GM18870 (cell line): ENCODE results near the gene BRD3OS.
"Not testable (repeated sequence)": the region's sequence is repeated elsewhere in the genome, so short reads cannot be mapped to it uniquely, and the experiment has no call there.

Source experiments
- ATAC-seq: cut with Tn5 transposase; IDR thresholded peaks from one replicate; pipeline ENCODE4 v1.9.1; 2021; ENCODE audit warnings: moderate library complexity; ENCODE audit not compliant: unreplicated experiment

Gene BRD3OS

GRCh38 chr9:133987946-133988665 is 37.2 kb upstream of the BRD3OS start:
- ATAC-seq, result no peak

- ATAC-seq, result not testable (repeated sequence)
Measured at GRCh38 chr9:133988771-133989170, 36.5 kb upstream of the BRD3OS start.

GRCh38 chr9:133989625-133990365 is 35.5 kb upstream of the BRD3OS start:
- ATAC-seq, result no peak

DNA sequence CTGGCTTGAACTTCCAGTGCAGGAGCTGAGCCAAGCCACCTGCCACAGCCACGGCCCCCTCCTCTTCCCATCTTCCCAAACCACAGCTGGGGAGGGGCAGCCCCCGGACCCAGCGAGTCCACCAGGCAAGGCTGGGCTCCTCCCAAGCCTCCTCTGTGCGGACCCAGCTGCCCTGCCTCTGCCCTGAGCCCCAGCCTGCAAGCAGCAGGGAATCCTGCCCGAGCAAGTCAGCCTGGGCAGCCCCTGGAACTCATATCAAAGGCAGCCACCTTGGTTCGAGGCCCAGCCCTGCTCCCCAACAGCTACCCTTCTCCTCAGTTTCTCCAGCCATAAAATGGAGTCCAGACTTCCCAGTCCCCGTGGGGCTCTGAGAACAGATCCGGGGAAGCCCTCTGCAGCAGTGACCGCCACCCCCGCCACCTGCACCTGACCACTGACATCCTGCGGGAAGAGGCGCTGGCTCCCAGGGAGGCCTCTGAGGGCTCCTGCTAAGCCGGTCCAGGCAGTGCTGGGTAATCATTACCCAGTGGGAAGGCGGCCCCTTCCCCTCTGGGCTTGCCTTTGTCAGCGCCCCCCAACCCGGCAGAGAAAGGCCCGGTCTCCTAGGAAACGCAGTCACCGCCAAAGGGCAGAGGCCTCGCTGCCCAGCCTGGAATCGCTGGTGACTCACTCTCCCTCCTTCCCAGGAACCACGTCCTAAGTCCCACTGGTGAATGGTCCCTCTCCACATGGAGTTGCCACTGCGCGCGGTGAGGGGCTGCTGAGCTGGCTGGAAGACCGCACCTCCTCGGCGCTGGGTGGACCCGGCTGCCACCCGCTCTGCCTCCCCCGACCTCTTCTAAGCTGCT is 34.7 kb upstream of the BRD3OS start:
- ATAC-seq, result no peak

- no peak for ATAC-seq
Measured at GRCh38 chr9:133991214-133991921, 33.9 kb upstream of the BRD3OS start.

DNA sequence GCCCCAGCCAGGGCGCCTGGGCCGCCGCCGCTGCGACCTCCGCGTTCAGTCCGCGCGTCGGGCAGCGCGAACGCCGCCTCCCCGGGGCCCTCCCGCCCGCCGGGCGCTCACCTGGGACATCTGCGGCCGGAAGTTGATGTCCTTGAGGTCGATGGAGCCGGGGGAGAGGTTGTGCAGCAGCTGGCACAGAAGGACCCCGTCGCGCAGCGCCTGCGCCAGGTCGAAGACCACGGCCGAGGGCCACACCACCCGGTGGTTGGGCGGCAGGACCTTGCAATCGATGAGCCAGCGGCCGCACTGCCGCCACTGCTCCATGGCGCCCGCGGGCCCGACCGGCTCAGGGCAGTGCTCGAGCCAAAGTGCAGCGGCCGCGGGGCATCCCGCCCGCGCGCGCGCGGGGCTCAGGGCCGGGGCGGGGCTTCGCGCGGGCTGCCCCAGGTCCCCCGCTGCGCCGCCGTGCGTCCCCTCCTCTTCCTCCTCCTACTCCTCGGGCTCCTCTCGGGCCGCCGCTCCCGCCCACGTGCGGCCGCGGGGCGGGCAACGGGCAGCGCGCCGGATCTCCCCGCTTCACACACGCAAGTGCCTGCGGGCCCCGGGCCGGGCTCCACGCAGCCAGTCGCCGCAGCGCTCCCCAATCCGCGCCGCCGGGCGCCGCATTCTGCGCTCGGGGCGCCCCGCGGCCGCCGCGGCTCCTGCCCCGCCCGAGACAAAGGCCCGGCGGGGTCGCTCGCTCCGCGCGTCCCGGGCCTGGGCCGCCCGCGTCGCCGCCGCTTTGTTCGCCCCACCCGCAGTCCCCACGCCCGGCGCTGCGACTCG is 33.1 kb upstream of the BRD3OS start, which contains the start of gene VAV2:
Gene VAV2 (minus strand): TSS at position 361 of the 816 bp plus-strand sequence. CDS start 46 bp downstream, at position 315.
- no peak for ATAC-seq

- ATAC-seq, result no peak
Measured at GRCh38 chr9:133992780-133993634, 32.3 kb upstream of the BRD3OS start.

DNA sequence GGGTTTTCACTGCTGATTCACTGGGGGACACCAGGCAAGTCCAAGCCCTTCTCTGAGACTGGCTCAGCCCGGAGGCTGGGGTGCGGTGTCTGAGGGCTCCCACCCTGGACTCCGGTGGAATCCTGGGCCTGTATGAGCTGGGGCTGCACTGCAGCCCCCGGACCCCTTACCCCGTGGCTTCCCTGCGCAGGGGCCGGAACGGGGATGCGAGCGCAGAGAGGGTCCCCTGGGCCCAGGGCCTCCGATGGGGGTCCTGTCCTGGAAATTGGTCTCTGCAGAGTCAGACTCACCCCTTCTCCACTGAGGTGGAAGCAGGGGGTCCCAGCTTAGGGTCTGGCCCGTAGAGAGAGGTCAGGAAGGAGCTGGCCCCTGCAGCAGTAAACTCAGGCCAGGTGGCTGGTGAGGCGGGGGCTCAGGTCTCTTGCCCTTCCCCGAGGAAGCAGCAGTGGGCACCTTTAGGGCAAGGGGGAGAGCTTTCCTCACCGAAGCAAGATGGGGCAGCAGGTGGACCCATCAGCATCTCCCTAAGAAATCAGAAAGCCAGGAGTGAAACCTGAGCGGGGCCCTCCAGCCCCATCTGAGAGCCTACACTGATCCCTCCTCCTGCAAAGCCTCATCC is 31.5 kb upstream of the BRD3OS start:
- no peak for ATAC-seq

- ATAC-seq, result no peak
Measured at GRCh38 chr9:133994353-133995011, 30.8 kb upstream of the BRD3OS start.

- ATAC-seq, result no peak
Measured at GRCh38 chr9:133995012-133995896, 30.0 kb upstream of the BRD3OS start.

GRCh38 chr9:133996531-133997520 is 28.5 kb upstream of the BRD3OS start:
- ATAC-seq, result no peak

GRCh38 chr9:133997584-133997983 is 27.7 kb upstream of the BRD3OS start:
- ATAC-seq, result no peak

DNA sequence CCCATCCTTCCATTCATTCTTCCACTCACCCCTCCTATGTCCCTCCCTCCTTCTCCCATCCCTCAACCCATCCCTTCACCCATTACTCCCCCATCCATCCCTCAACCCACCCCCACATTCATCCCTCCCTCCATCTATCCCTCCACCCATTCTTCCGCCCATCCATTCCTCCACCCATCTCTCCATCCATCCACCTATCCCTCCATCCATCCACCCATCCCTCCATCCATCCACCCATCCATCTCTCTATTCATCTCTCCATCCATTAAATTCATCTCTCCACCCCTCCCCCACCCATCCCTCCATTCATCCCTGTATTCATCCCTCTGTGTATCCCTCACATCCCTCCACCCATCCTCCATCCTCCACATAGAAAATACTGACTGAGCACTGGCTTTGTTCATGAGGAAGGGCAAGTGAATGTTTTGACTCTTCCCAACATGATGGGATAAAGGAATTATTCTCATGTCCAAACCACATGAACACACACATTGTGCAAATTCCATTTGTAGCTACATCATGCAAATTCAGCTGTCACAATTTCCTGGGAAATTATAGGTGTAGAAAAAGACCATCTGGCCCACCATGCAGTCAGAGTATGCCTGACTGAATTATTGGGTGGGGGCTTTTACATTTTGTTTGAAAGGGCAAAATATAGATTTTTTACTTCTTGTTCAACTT is 26.2 kb upstream of the BRD3OS start:
- no peak for ATAC-seq

- no peak for ATAC-seq
Measured at GRCh38 chr9:133999851-134000265, 25.4 kb upstream of the BRD3OS start.

DNA sequence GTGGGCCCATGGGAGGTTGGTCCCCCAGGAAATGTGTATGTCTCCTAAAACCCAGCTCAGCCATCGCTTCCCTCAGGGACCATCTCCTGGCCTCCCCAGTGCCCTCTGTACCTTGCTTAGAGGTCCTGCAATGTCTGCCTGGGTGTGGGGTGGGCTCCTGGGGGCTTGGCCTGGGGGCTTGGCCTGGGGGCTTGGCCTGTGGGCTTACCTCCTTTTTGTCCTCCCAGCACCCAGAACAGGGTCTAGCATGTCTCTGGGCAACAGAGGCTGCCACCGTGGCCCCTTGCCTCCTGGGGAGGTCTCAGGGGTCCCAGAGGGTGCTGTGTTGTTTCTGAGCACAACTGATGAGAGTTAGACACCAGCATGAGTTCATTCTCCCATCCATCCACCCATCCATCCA is 22.5 kb upstream of the BRD3OS start:
- ATAC-seq, result no peak
